ENCODE results near the gene PPP4R3B.

GRCh38 chr2:55502590-55503141 is 114.8 kb downstream of the PPP4R3B start:
- no peak for TF ChIP-seq EZH2 (IDR thresholded peaks at IDR 0.05; ENCODE audit: insufficient read depth, poor library complexity, severe bottlenecking)
- no peak for TF ChIP-seq EZH2phosphoT487 (IDR thresholded peaks at IDR 0.05; ENCODE audit: insufficient read depth, low read depth)
